A549 (cell line): ENCODE measurements around the gene ADAMTS15.

Experiments
- CEBPB ChIP-seq, 2 experiments: fragments of >200 bp in 1 of 2; sonication (Bioruptor Twin) in 1 of 2; formaldehyde crosslinking in 1 of 2; IDR thresholded peaks; 2 replicates each; pipeline ENCODE4 v1.6.1; 2012 to 2016
- CHD4 ChIP-seq: fragments of 200-600 bp; sonication (generic); IDR thresholded peaks from 2 replicates; pipeline ENCODE4 v1.6.1; 2016; ENCODE audit warnings: antibody characterized with exemption, mild to moderate bottlenecking, borderline replicate concordance
- EP300 ChIP-seq, 2 experiments: fragments of >200 bp; sonication (Bioruptor Twin); formaldehyde crosslinking; IDR thresholded peaks; 2 replicates in 1 of 2; 3 replicates in 1 of 2; pipeline ENCODE4 v1.6.1; 2016 to 2017
- MAZ ChIP-seq: fragments of 150-350 bp; IDR thresholded peaks from 2 replicates; pipeline ENCODE4 v1.6.1; 2014; ENCODE audit warnings: antibody characterized with exemption, low read depth, low read length, borderline replicate concordance
- NR3C1 ChIP-seq: fragments of >200 bp; sonication (Bioruptor Twin); formaldehyde crosslinking; IDR thresholded peaks from 3 replicates; pipeline ENCODE4 v1.6.1; 2017
- POLR2A ChIP-seq: IDR thresholded peaks from 2 replicates; pipeline ENCODE4 v1.6.1; 2012; ENCODE audit warnings: mild to moderate bottlenecking, low read length
- RAD21 ChIP-seq, 2 experiments: fragments of >200 bp in 1 of 2; sonication (Bioruptor Twin) in 1 of 2; formaldehyde crosslinking in 1 of 2; IDR thresholded peaks in 1 of 2; conservative IDR thresholded peaks in 1 of 2; 2 replicates in 1 of 2; 3 replicates in 1 of 2; pipeline ENCODE4 v1.6.1; 2012 to 2018; ENCODE audit warnings: inconsistent platforms in 1 of 2
- RFX5 ChIP-seq: fragments of 450-650 bp; IDR thresholded peaks from 2 replicates; pipeline ENCODE4 v1.7.1; 2014; ENCODE audit warnings: antibody characterized with exemption, mild to moderate bottlenecking, moderate library complexity
- ZC3H11A ChIP-seq: fragments of 450-650 bp; IDR thresholded peaks from 2 replicates; pipeline ENCODE4 v1.6.1; 2014; ENCODE audit warnings: antibody characterized with exemption, mild to moderate bottlenecking
- TF ChIP-seq, protein P1 (sequence below): IDR thresholded peaks from 2 replicates; pipeline ENCODE4 v1.6.1; 2012
- TF ChIP-seq, protein P2 (sequence below): fragments of 200-600 bp; sonication (generic); IDR thresholded peaks from 2 replicates; pipeline ENCODE4 v1.6.1; 2016; ENCODE audit warnings: antibody characterized with exemption, mild to moderate bottlenecking, moderate library complexity
- TF ChIP-seq, protein P3 (sequence below): IDR thresholded peaks from 2 replicates; pipeline ENCODE4 v1.6.1; 2012
- TF ChIP-seq, protein P4 (sequence below): fragments of >200 bp; sonication (Bioruptor Twin); formaldehyde crosslinking; IDR thresholded peaks from 3 replicates; pipeline ENCODE4 v1.5.1; 2016
- TF ChIP-seq, protein P5 (sequence below): fragments of 250-450 bp; sonication (Bioruptor Pico); IDR thresholded peaks from 2 replicates; pipeline ENCODE4 v1.5.0; 2021; ENCODE audit warnings: mild to moderate bottlenecking, moderate library complexity, borderline replicate concordance

DNA sequence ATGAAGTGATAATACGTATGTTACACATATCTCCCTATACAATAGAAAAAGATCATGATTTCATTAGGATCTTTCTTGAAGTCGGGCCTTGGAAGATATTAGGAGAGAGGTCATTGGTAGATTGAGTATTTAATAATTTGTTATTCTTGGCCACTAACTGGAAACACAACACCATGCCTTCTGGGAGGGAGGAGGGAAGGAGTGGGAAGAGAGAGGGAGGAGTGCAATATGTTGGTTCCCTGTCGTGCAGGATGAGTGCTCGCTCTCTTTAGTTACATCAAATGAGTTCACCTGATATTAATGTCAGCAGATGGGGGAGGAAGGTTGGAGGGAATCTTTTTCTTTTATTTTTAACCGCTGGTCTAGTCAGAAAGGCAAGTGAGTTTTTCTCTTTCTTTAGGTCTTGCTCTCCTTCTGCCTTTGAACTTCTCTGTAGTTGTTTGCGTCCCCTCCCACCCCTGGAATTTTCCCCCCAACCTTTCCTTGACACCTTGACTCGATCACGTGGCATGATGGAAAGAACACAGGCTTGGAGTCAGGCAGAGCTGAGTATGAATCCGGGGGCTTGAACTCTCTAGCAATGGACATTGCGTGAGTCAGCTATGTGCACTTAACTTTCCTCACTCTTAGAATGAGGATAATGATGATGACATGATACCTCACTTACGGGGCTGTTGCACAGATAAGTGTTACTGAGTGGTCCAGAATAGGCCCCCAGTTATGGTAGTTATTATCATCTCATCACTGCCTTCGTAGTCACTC is 6.2 kb downstream of the ADAMTS15 start:
- TF ChIP-seq, protein P1, sequence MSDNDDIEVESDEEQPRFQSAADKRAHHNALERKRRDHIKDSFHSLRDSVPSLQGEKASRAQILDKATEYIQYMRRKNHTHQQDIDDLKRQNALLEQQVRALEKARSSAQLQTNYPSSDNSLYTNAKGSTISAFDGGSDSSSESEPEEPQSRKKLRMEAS: no peak
- TF ChIP-seq ZC3H11A (no peak), EP300 (IDR thresholded peaks at IDR 0.05) (no peak), CEBPB (IDR thresholded peaks at IDR 0.05) (no peak), CHD4 (no peak), POLR2A (no peak), RFX5 (no peak), RAD21 (conservative IDR thresholded peaks at IDR 0.05 in 1 of 2, IDR thresholded peaks at IDR 0.05 in 1 of 2) (no peak), MAZ (no peak), NR3C1 (no peak)
- TF ChIP-seq, protein P2, sequence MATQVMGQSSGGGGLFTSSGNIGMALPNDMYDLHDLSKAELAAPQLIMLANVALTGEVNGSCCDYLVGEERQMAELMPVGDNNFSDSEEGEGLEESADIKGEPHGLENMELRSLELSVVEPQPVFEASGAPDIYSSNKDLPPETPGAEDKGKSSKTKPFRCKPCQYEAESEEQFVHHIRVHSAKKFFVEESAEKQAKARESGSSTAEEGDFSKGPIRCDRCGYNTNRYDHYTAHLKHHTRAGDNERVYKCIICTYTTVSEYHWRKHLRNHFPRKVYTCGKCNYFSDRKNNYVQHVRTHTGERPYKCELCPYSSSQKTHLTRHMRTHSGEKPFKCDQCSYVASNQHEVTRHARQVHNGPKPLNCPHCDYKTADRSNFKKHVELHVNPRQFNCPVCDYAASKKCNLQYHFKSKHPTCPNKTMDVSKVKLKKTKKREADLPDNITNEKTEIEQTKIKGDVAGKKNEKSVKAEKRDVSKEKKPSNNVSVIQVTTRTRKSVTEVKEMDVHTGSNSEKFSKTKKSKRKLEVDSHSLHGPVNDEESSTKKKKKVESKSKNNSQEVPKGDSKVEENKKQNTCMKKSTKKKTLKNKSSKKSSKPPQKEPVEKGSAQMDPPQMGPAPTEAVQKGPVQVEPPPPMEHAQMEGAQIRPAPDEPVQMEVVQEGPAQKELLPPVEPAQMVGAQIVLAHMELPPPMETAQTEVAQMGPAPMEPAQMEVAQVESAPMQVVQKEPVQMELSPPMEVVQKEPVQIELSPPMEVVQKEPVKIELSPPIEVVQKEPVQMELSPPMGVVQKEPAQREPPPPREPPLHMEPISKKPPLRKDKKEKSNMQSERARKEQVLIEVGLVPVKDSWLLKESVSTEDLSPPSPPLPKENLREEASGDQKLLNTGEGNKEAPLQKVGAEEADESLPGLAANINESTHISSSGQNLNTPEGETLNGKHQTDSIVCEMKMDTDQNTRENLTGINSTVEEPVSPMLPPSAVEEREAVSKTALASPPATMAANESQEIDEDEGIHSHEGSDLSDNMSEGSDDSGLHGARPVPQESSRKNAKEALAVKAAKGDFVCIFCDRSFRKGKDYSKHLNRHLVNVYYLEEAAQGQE: no peak
- TF ChIP-seq, protein P3, sequence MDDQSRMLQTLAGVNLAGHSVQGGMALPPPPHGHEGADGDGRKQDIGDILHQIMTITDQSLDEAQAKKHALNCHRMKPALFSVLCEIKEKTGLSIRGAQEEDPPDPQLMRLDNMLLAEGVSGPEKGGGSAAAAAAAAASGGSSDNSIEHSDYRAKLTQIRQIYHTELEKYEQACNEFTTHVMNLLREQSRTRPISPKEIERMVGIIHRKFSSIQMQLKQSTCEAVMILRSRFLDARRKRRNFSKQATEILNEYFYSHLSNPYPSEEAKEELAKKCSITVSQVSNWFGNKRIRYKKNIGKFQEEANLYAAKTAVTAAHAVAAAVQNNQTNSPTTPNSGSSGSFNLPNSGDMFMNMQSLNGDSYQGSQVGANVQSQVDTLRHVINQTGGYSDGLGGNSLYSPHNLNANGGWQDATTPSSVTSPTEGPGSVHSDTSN: no peak
- TF ChIP-seq, protein P4, sequence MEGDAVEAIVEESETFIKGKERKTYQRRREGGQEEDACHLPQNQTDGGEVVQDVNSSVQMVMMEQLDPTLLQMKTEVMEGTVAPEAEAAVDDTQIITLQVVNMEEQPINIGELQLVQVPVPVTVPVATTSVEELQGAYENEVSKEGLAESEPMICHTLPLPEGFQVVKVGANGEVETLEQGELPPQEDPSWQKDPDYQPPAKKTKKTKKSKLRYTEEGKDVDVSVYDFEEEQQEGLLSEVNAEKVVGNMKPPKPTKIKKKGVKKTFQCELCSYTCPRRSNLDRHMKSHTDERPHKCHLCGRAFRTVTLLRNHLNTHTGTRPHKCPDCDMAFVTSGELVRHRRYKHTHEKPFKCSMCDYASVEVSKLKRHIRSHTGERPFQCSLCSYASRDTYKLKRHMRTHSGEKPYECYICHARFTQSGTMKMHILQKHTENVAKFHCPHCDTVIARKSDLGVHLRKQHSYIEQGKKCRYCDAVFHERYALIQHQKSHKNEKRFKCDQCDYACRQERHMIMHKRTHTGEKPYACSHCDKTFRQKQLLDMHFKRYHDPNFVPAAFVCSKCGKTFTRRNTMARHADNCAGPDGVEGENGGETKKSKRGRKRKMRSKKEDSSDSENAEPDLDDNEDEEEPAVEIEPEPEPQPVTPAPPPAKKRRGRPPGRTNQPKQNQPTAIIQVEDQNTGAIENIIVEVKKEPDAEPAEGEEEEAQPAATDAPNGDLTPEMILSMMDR: no peak
- TF ChIP-seq, protein P5, sequence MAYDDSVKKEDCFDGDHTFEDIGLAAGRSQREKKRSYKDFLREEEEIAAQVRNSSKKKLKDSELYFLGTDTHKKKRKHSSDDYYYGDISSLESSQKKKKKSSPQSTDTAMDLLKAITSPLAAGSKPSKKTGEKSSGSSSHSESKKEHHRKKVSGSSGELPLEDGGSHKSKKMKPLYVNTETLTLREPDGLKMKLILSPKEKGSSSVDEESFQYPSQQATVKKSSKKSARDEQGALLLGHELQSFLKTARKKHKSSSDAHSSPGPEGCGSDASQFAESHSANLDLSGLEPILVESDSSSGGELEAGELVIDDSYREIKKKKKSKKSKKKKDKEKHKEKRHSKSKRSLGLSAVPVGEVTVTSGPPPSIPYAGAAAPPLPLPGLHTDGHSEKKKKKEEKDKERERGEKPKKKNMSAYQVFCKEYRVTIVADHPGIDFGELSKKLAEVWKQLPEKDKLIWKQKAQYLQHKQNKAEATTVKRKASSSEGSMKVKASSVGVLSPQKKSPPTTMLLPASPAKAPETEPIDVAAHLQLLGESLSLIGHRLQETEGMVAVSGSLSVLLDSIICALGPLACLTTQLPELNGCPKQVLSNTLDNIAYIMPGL: no peak
